ENCODE measurements around the gene GTF3C5.
"Not testable (repeated sequence)": the region's sequence is repeated elsewhere in the genome, so short reads cannot be mapped to it uniquely, and the experiment has no call there.

The GTF3C5 gene

GRCh38 chr9:132997591-132997990 lies 33.2 kb upstream of the GTF3C5 start:
- DNase-seq = no peak

GRCh38 chr9:132998221-132998620 lies 32.6 kb upstream of the GTF3C5 start:
- DNase-seq = not testable (repeated sequence)

- DNase-seq = no peak
These were observed 31.8 kb upstream of the GTF3C5 start for GRCh38 chr9:132998831-132999635.

GRCh38 chr9:133002147-133003070 lies 28.4 kb upstream of the GTF3C5 start:
- DNase-seq = no peak

- no peak for DNase-seq
These were observed 27.7 kb upstream of the GTF3C5 start for GRCh38 chr9:133003071-133003461.

GRCh38 chr9:133003671-133004090 lies 27.1 kb upstream of the GTF3C5 start:
- DNase-seq = no peak

- no peak for DNase-seq
These were observed 26.5 kb upstream of the GTF3C5 start for GRCh38 chr9:133004091-133004998.

- DNase-seq = no peak
These were observed 25.6 kb upstream of the GTF3C5 start for GRCh38 chr9:133004999-133005760.

GRCh38 chr9:133005957-133006356 lies 24.8 kb upstream of the GTF3C5 start:
- no peak for DNase-seq

- DNase-seq = no peak
These were observed 24.0 kb upstream of the GTF3C5 start for GRCh38 chr9:133006731-133007352.

GRCh38 chr9:133008406-133008805 lies 22.4 kb upstream of the GTF3C5 start:
- DNase-seq = no peak

GRCh38 chr9:133008824-133009223 lies 22.0 kb upstream of the GTF3C5 start:
- DNase-seq = no peak

GRCh38 chr9:133009906-133010582 lies 20.8 kb upstream of the GTF3C5 start:
- no peak for DNase-seq

GRCh38 chr9:133014696-133015095 lies 16.1 kb upstream of the GTF3C5 start:
- DNase-seq = no peak

GRCh38 chr9:133023117-133023890 lies 7.5 kb upstream of the GTF3C5 start:
- peak; percentile 20 for DNase-seq

- DNase-seq = no peak
These were observed 4.4 kb upstream of the GTF3C5 start for GRCh38 chr9:133026426-133026825.

- DNase-seq = no peak
These were observed 3.7 kb upstream of the GTF3C5 start for GRCh38 chr9:133027134-133027533.

GRCh38 chr9:133028221-133028620 lies 2.6 kb upstream of the GTF3C5 start:
- DNase-seq = no peak

- no peak for DNase-seq
These were observed 842 bp upstream of the GTF3C5 start for GRCh38 chr9:133029994-133030316.

- no peak for DNase-seq
These were observed 279 bp downstream of the GTF3C5 start for GRCh38 chr9:133031130-133031422.

Data from activated CD4-positive, alpha-beta T cell treated with anti-CD3 and anti-CD28 coated beads for 1 hour (primary cell).